Peyer's patch (tissue), 4 donors: Measurements from ENCODE around the gene PFKP.

Experiments
- CTCF ChIP-seq, 6 experiments: fragments of 450-650 bp in 4 of 6; fragments of 200-600 bp in 2 of 6; sonication (generic) in 1 of 6; IDR thresholded peaks; one replicate each; pipeline ENCODE4 v1.5.1; 2017 to 2019; ENCODE audit warnings: antibody characterized with exemption in 6 of 6, mild to moderate bottlenecking in 3 of 6, moderate library complexity in 1 of 6
- POLR2A ChIP-seq, 2 donors: fragments of 450-650 bp; IDR thresholded peaks; one replicate each; pipeline ENCODE4 v1.5.1; 2017; ENCODE audit warnings: antibody characterized with exemption in 2 of 2, mild to moderate bottlenecking in 2 of 2, moderate library complexity in 2 of 2

GRCh38 chr10:3166496-3167290, 99.3 kb downstream of the PFKP start:
- TF ChIP-seq CTCF (IDR thresholded peaks at IDR 0.05), result no peak
- TF ChIP-seq POLR2A (IDR thresholded peaks at IDR 0.05), result no peak
